ENCODE measurements around the gene PTTG1IP. TPM values are rescaled to one million over a fixed set of nuclear protein-coding genes. Genes with fewer than 3 reads are reported as not detected.

PTTG1IP gene
- total and polyA plus RNA-seq, 2 of the 4 experiments (the other 2 are of a cell fraction): 167 to 194 TPM

DNA sequence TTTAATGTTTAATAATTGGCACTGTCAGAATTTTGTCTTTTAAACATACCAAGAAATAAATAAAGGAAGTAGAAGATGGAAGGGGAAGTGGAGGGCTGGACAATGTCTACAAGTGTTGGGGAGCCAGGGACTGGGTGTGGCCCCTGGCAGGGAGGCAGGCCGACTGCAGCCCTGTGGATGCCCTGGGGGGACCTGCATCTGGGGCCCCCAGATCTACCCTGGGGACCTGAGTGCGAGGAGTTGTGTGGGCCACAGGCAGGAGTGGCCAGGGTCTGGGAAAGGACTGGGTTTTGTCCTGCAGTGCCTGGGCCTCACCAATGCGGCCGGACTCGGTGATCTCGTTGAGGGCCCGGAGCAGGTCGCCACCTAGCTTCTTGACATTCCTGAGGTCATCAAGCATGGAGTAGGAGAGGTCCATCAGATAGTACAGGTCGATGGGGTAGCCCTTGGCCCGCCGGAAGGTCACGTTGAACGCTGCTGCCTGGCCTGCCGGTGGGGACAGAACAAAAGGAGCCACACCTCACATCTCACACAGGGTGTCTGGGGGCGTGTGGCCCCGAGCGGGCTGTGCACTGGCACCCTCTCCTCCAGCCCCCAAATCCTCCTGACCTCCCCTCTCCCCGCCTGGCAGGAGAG, 29.7 kb upstream of the PTTG1IP start:
- no TSS peak for BruUV-seq (replicated peaks)

More for the DNA sequence above, 29.7 kb upstream of the PTTG1IP start:
- Histone ChIP-seq H3K23ac (ENCODE audit: low read depth, low read length) (no peak overlapping the region), H3K4ac (ENCODE audit: low read depth, low read length) (no peak overlapping the region), H4K91ac (ENCODE audit: insufficient read depth, low read depth, low read length) (no peak overlapping the region), H3K4me3 (ENCODE audit: insufficient read depth, low read depth, low read length) (no peak overlapping the region), H3K9ac (ENCODE audit: low read depth, low read length) (no peak overlapping the region), H4K5ac (ENCODE audit: low read depth, low read length) (no peak overlapping the region), H4K20me1 (ENCODE audit: insufficient read depth, low read length) (no peaks in the 10 kb centered on the region), H3K9me1 (ENCODE audit: insufficient read depth, low read length) (peaks cover 15% of the 10 kb centered on the region; the same call in 1 of the 2 replicates), H2BK15ac (ENCODE audit: low read depth, low read length) (no peak overlapping the region), H3K4me2 (ENCODE audit: low read depth, low read length) (no peak overlapping the region), H3K27me3 (ENCODE audit: control insufficient read depth, insufficient read depth, low read length) (peaks cover 79% of the 10 kb centered on the region), H4K8ac (ENCODE audit: low read depth in 2 of 2, low read length in 2 of 2) (no peak overlapping the region), H2AK5ac (ENCODE audit: low read depth, low read length) (no peak overlapping the region), H3K4me1 (ENCODE audit: control insufficient read depth, insufficient read depth, low read length) (peaks cover 6% of the 10 kb centered on the region; the same call in 1 of the 2 replicates), H3K56ac (ENCODE audit: extremely low read depth, insufficient read depth, low read length) (no peak overlapping the region), H3K14ac (replicated peaks; ENCODE audit: low read depth, low read length) (no peak overlapping the region), H2BK20ac (ENCODE audit: low read depth, low read length) (no peak overlapping the region), H2AFZ (replicated peaks; ENCODE audit: low read length, poor library complexity) (no peak overlapping the region), H3K18ac (ENCODE audit: low read depth, low read length) (no peak overlapping the region), H3K36me3 (ENCODE audit: control insufficient read depth, insufficient read depth, low read length) (no peaks in the 10 kb centered on the region), H2BK120ac (ENCODE audit: low read depth, low read length) (no peak overlapping the region), H2BK5ac (ENCODE audit: low read depth, low read length, poor library complexity, severe bottlenecking) (no peak overlapping the region), H2AK9ac (replicated peaks; ENCODE audit: low read depth, low read length, poor library complexity) (no peak overlapping the region), H3K79me1 (ENCODE audit: low read depth in 1 of 2, low read length in 2 of 2) (no peaks in the 10 kb centered on the region), H3K27ac (ENCODE audit: insufficient read depth, low read length) (no peak overlapping the region), H3K9me3 (ENCODE audit: control insufficient read depth, insufficient read depth, low read length) (no peaks in the 10 kb centered on the region)
- ChIA-PET POLR2A (ENCODE audit: unreplicated experiment) (no interaction called here), CTCF (no interaction called here)
- TF ChIP-seq FOS (IDR thresholded peaks at IDR 0.05; ENCODE audit: low read depth, low read length) (no peak), SMC3 (IDR thresholded peaks at IDR 0.05; ENCODE audit: low read depth, low read length) (no peak), USF2 (IDR thresholded peaks at IDR 0.05; ENCODE audit: low read depth, low read length) (no peak), MAFK (IDR thresholded peaks at IDR 0.05; ENCODE audit: low read depth, low read length) (no peak), RFX5 (IDR thresholded peaks at IDR 0.05; ENCODE audit: low read depth, low read length) (no peak), ELK1 (IDR thresholded peaks at IDR 0.05; ENCODE audit: borderline replicate concordance, low read depth, low read length) (no peak), CTCF (conservative IDR thresholded peaks at IDR 0.05; ENCODE audit: low read depth, low read length) (no peak), CEBPB (IDR thresholded peaks at IDR 0.05; ENCODE audit: low read depth, low read length) (no peak), RAD21 (IDR thresholded peaks at IDR 0.05; ENCODE audit: low read length) (no peak), RCOR1 (IDR thresholded peaks at IDR 0.05; ENCODE audit: insufficient replicate concordance, low read length) (no peak), BHLHE40 (IDR thresholded peaks at IDR 0.05; ENCODE audit: low read depth, low read length) (no peak), MXI1 (IDR thresholded peaks at IDR 0.05; ENCODE audit: borderline replicate concordance, low read depth, low read length) (no peak), CHD1 (IDR thresholded peaks at IDR 0.05; ENCODE audit: low read depth, low read length) (no peak), MAZ (IDR thresholded peaks at IDR 0.05; ENCODE audit: borderline replicate concordance, low read depth, low read length) (no peak), POLR2A (IDR thresholded peaks at IDR 0.05; ENCODE audit: low read depth, low read length) (no peak), NFE2L2 (IDR thresholded peaks at IDR 0.05; ENCODE audit: low read depth, low read length) (no peak)
- 81% methylated on average over 3 of the region's 18 CpGs; no CpG with 5 or more reads in 1 of the 2 experiments for WGBS, 2 experiments (ENCODE audit: extremely low coverage in 2 of 2, insufficient read length in 1 of 2)
- no peak for ATAC-seq (ENCODE audit: low read depth)
- intact Hi-C loops (cut with micrococcal nuclease) (no loop called here), dilution Hi-C loops (cut with HindIII; ENCODE audit: low sequenced_read_pairs, unreplicated experiment) (no loop called here), in situ Hi-C loops (cut with MboI; ENCODE audit: low sequenced_read_pairs) (no loop called here)
- DNase-seq: no peak

Data from IMR-90 (cell line).